Measurements from ENCODE around the gene ITGA8. TPM values are rescaled to one million over a fixed set of nuclear protein-coding genes. Genes with fewer than 3 reads are reported as not detected.

The ITGA8 gene
- total RNA-seq, 1 experiment from 2014 or later = 0.02 TPM

GRCh38 chr10:15469111-15469510 lies 250.6 kb downstream of the ITGA8 start:
- CTCF ChIA-PET = no interaction called here
- RAD21 ChIA-PET (ENCODE audit: low non-redundant PET in 1 of 2, low total read pairs in 2 of 2, uncharacterized antibody in 2 of 2, unreplicated experiment in 2 of 2) = no interaction called here
- Histone ChIP-seq H3K9me2 (ENCODE audit: insufficient read depth) (no peaks in the 10 kb centered on the region), H3K27me3 (ENCODE audit: insufficient read depth, low read length) (peaks cover 72% of the 10 kb centered on the region), H3K27ac (ENCODE audit: low read depth, low read length) (no peak overlapping the region), H3K9ac (ENCODE audit: low read length) (no peak overlapping the region), H3K9me3 (ENCODE audit: control insufficient read depth in 1 of 2, insufficient read depth in 1 of 2, low read depth in 1 of 2, low read length in 2 of 2) (no peaks in the 10 kb centered on the region), H3K4me2 (ENCODE audit: low read length) (no peak overlapping the region), H3K36me3 (ENCODE audit: control insufficient read depth in 1 of 2, insufficient read depth in 2 of 2, low read length in 2 of 2) (no peaks in the 10 kb centered on the region), H3K4me3 (replicated peaks in 1 of 2; ENCODE audit: low read depth in 1 of 2, low read length in 2 of 2) (no peak overlapping the region), H2AFZ (ENCODE audit: low read depth, low read length, poor library complexity, severe bottlenecking) (no peak overlapping the region), H3K79me2 (ENCODE audit: insufficient read depth, low read length) (no peaks in the 10 kb centered on the region), H4K20me1 (ENCODE audit: insufficient read depth) (no peaks in the 10 kb centered on the region), H3K4me1 (ENCODE audit: control insufficient read depth in 1 of 2, insufficient read depth in 2 of 2, low read length in 2 of 2) (no peaks in the 10 kb centered on the region)
- POLR2A ChIA-PET = no interaction called here
- ATAC-seq (no peak), DNase-seq (ENCODE audit: low read depth, low spot score) (no peak)
- no peak for TF ChIP-seq MAX (IDR thresholded peaks at IDR 0.05)
- no peak for TF ChIP-seq FOSL1 (IDR thresholded peaks at IDR 0.05; ENCODE audit: low read depth)
- TF ChIP-seq YY1 (IDR thresholded peaks at IDR 0.05; ENCODE audit: extremely low read depth, insufficient replicate concordance, low read depth, low read length) = no peak
- TF ChIP-seq ZNF274 (IDR thresholded peaks at IDR 0.05; ENCODE audit: low read depth, low read length) = no peak
- no peak for TF ChIP-seq EZH2 (IDR thresholded peaks at IDR 0.05)
- no peak for TF ChIP-seq TCF7L2 (IDR thresholded peaks at IDR 0.05; ENCODE audit: borderline replicate concordance, extremely low read depth, insufficient read depth, insufficient read length)
- no peak for TF ChIP-seq SRF (IDR thresholded peaks at IDR 0.05; ENCODE audit: low read depth)
- TF ChIP-seq SIN3A (IDR thresholded peaks at IDR 0.05; ENCODE audit: low read depth) = no peak
- TF ChIP-seq SP1 (IDR thresholded peaks at IDR 0.05; ENCODE audit: low read depth) = no peak
- intact Hi-C loops (cut with micrococcal nuclease) = no loop called here
- BruUV-seq (replicated peaks) = no TSS peak

DNA sequence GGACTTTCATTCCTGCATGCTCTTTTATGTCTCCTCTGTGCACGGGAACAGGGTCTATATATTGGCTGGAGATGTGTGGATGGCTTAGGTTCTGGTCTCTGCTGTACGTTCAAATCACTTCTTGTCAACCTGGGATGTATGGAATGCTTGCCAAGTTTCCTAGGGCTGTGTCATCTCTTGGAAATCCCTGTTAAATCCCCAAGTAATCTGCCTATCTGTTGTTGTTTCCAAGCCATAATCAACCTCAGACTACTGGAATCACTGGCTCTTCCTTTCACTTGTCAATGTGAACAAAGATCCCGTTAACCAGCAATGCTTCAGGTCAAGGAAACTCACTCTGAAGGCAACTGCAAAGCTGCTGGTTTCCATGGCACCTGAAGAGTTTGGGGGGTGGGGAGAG lies 255.3 kb downstream of the ITGA8 start:
- H3K4me3 ChIP-seq (replicated peaks in 1 of 2; ENCODE audit: low read depth in 1 of 2, low read length in 2 of 2) = no peak overlapping the region
- no TSS peak for BruUV-seq (replicated peaks)
- H3K4me2 ChIP-seq (ENCODE audit: low read length) = no peak overlapping the region
- ChIA-PET CTCF (no interaction called here), RAD21 (ENCODE audit: low non-redundant PET in 1 of 2, low total read pairs in 2 of 2, uncharacterized antibody in 2 of 2, unreplicated experiment in 2 of 2) (no interaction called here), POLR2A (no interaction called here)
- TF ChIP-seq YY1 (IDR thresholded peaks at IDR 0.05; ENCODE audit: extremely low read depth, insufficient replicate concordance, low read depth, low read length) (no peak), CBX3 (IDR thresholded peaks at IDR 0.05; ENCODE audit: low read depth) (no peak), EZH2 (IDR thresholded peaks at IDR 0.05) (no peak), EGR1 (IDR thresholded peaks at IDR 0.05; ENCODE audit: low read depth) (no peak), EZH2phosphoT487 (IDR thresholded peaks at IDR 0.05; ENCODE audit: borderline replicate concordance) (no peak), SP1 (IDR thresholded peaks at IDR 0.05; ENCODE audit: low read depth) (no peak), ZFX (IDR thresholded peaks at IDR 0.05) (no peak), SRF (IDR thresholded peaks at IDR 0.05; ENCODE audit: low read depth) (no peak), SIN3A (IDR thresholded peaks at IDR 0.05; ENCODE audit: low read depth) (no peak), JUND (IDR thresholded peaks at IDR 0.05) (no peak), POLR2AphosphoS5 (IDR thresholded peaks at IDR 0.05; ENCODE audit: low read depth, low read length) (no peak)
- TF ChIP-seq, protein P1, sequence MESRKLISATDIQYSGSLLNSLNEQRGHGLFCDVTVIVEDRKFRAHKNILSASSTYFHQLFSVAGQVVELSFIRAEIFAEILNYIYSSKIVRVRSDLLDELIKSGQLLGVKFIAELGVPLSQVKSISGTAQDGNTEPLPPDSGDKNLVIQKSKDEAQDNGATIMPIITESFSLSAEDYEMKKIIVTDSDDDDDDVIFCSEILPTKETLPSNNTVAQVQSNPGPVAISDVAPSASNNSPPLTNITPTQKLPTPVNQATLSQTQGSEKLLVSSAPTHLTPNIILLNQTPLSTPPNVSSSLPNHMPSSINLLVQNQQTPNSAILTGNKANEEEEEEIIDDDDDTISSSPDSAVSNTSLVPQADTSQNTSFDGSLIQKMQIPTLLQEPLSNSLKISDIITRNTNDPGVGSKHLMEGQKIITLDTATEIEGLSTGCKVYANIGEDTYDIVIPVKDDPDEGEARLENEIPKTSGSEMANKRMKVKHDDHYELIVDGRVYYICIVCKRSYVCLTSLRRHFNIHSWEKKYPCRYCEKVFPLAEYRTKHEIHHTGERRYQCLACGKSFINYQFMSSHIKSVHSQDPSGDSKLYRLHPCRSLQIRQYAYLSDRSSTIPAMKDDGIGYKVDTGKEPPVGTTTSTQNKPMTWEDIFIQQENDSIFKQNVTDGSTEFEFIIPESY (IDR thresholded peaks at IDR 0.05; ENCODE audit: extremely low read depth, insufficient replicate concordance, low read length) = no peak
- TF ChIP-seq, protein P2, sequence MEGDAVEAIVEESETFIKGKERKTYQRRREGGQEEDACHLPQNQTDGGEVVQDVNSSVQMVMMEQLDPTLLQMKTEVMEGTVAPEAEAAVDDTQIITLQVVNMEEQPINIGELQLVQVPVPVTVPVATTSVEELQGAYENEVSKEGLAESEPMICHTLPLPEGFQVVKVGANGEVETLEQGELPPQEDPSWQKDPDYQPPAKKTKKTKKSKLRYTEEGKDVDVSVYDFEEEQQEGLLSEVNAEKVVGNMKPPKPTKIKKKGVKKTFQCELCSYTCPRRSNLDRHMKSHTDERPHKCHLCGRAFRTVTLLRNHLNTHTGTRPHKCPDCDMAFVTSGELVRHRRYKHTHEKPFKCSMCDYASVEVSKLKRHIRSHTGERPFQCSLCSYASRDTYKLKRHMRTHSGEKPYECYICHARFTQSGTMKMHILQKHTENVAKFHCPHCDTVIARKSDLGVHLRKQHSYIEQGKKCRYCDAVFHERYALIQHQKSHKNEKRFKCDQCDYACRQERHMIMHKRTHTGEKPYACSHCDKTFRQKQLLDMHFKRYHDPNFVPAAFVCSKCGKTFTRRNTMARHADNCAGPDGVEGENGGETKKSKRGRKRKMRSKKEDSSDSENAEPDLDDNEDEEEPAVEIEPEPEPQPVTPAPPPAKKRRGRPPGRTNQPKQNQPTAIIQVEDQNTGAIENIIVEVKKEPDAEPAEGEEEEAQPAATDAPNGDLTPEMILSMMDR (IDR thresholded peaks at IDR 0.05 in 2 of 3, conservative IDR thresholded peaks at IDR 0.05 in 1 of 3; ENCODE audit: borderline replicate concordance in 1 of 3, insufficient read depth in 1 of 3, low read depth in 2 of 3, low read length in 2 of 3) = no peak
- DNase-seq (ENCODE audit: low read depth, low spot score) (no peak), ATAC-seq (no peak)
- H3K79me2 ChIP-seq (ENCODE audit: insufficient read depth, low read length) = no peaks in the 10 kb centered on the region
- H3K27ac ChIP-seq (ENCODE audit: low read depth, low read length) = no peak overlapping the region
- intact Hi-C loops (cut with micrococcal nuclease) = no loop called here
- H3K27me3 ChIP-seq (ENCODE audit: insufficient read depth, low read length) = peaks cover 31% of the 10 kb centered on the region; the same call in 1 of the 2 replicates
- no peaks in the 10 kb centered on the region for H4K20me1 ChIP-seq (ENCODE audit: insufficient read depth)
- H3K4me1 ChIP-seq (ENCODE audit: control insufficient read depth in 1 of 2, insufficient read depth in 2 of 2, low read length in 2 of 2) = peaks cover 0 to 9% of the 10 kb centered on the region in 2 experiments; a peak in 1 of 4 replicates
- no peaks in the 10 kb centered on the region for H3K36me3 ChIP-seq (ENCODE audit: control insufficient read depth in 1 of 2, insufficient read depth in 2 of 2, low read length in 2 of 2)
- H3K9me3 ChIP-seq (ENCODE audit: control insufficient read depth in 1 of 2, insufficient read depth in 1 of 2, low read depth in 1 of 2, low read length in 2 of 2) = no peaks in the 10 kb centered on the region
- H3K9me2 ChIP-seq (ENCODE audit: insufficient read depth) = no peaks in the 10 kb centered on the region
- H3K9ac ChIP-seq (ENCODE audit: low read length) = no peak overlapping the region
- no peak overlapping the region for H2AFZ ChIP-seq (ENCODE audit: low read depth, low read length, poor library complexity, severe bottlenecking)
